HL-60 (cell line): ENCODE results near the gene BTBD2.

Experiments
- GABPA ChIP-seq: IDR thresholded peaks from 2 replicates; pipeline ENCODE4 v1.6.1; 2012; ENCODE audit warnings: low read depth
- POLR2AphosphoS5 ChIP-seq: IDR thresholded peaks from 2 replicates; pipeline ENCODE4 v1.6.1; 2012; ENCODE audit warnings: low read depth
- REST ChIP-seq: IDR thresholded peaks from 2 replicates; pipeline ENCODE4 v1.6.1; 2012; ENCODE audit warnings: low read depth; ENCODE audit not compliant: insufficient replicate concordance
- TF ChIP-seq, protein P1 (sequence below): IDR thresholded peaks from one replicate; pipeline ENCODE4 v1.5.1; 2011; ENCODE audit warnings: low read length, control low read depth, inconsistent platforms; ENCODE audit not compliant: insufficient read depth

DNA sequence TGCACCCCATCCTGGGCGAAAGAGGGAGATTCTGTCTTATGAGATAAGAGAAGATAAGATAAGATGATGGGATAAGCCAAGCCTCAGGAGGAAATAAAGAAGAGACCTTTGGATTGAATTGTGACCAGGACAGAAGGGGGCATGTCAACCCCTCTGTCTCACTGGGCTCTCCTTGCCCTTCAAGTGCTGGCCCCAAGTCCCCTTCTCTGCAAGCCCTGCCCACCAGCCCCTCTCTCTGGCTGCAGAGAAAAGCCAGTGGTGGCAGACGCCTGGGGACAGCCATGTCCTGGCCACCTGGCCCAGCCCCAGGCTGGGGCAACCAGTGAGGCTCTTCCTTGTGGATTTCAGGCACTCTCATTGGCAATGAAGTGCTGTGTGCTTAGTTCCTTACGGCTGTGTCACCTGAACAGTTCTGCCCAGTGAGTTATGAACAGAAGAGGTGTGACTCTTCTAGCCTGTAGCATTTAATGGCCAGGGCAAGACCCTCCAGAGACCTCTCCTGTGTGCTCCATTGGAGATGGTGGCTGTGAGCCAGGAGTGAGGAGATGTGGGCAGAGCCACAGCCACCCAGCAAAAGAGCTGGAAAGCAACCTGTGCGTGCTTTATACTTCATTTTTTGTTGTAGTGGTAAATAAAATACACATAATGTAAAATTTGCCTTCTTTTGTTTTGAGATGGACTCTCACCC, 6.1 kb upstream of the BTBD2 start:
- TF ChIP-seq, protein P1, sequence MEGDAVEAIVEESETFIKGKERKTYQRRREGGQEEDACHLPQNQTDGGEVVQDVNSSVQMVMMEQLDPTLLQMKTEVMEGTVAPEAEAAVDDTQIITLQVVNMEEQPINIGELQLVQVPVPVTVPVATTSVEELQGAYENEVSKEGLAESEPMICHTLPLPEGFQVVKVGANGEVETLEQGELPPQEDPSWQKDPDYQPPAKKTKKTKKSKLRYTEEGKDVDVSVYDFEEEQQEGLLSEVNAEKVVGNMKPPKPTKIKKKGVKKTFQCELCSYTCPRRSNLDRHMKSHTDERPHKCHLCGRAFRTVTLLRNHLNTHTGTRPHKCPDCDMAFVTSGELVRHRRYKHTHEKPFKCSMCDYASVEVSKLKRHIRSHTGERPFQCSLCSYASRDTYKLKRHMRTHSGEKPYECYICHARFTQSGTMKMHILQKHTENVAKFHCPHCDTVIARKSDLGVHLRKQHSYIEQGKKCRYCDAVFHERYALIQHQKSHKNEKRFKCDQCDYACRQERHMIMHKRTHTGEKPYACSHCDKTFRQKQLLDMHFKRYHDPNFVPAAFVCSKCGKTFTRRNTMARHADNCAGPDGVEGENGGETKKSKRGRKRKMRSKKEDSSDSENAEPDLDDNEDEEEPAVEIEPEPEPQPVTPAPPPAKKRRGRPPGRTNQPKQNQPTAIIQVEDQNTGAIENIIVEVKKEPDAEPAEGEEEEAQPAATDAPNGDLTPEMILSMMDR = no peak
- no peak for TF ChIP-seq REST
- TF ChIP-seq POLR2AphosphoS5 = no peak
- no peak for TF ChIP-seq GABPA
